Kidney glomerular epithelial cell (primary cell): Measurements from ENCODE around the gene WRAP73.
"Not testable (repeated sequence)": the region's sequence is repeated elsewhere in the genome, so short reads cannot be mapped to it uniquely, and the experiment has no call there.

Source experiments
- DNase-seq: peaks from one replicate; lab custom pipeline; 2025; lab: John Stamatoyannopoulos, UW

WRAP73 gene

GRCh38 chr1:3630161-3630611 is 19.7 kb downstream of the WRAP73 start:
- DNase-seq = no peak

- no peak for DNase-seq
Observed at GRCh38 chr1:3629561-3630160, 20.2 kb downstream of the WRAP73 start.

- DNase-seq = no peak
Observed at GRCh38 chr1:3628445-3628844, 21.5 kb downstream of the WRAP73 start.

GRCh38 chr1:3627515-3628253 is 22.2 kb downstream of the WRAP73 start:
- no peak for DNase-seq

GRCh38 chr1:3626025-3626424 is 23.9 kb downstream of the WRAP73 start:
- no peak for DNase-seq

GRCh38 chr1:3625151-3625907 is 24.6 kb downstream of the WRAP73 start:
- DNase-seq = no peak

GRCh38 chr1:3624200-3625136 is 25.4 kb downstream of the WRAP73 start, which contains the start of gene TPRG1L:
Gene TPRG1L, plus strand, starts transcription at chr1:3625015. Its CDS starts 58 bp downstream, at chr1:3625073.
- DNase-seq = peak; percentile 93

- no peak for DNase-seq
Observed at GRCh38 chr1:3623441-3624199, 26.3 kb downstream of the WRAP73 start.

GRCh38 chr1:3622102-3622501 is 27.8 kb downstream of the WRAP73 start:
- not testable (repeated sequence) for DNase-seq

GRCh38 chr1:3621151-3621671 is 28.7 kb downstream of the WRAP73 start:
- DNase-seq = peak; percentile 30

- no peak for DNase-seq
Observed at GRCh38 chr1:3620708-3621107, 29.2 kb downstream of the WRAP73 start.

GRCh38 chr1:3618881-3619671 is 30.8 kb downstream of the WRAP73 start:
- DNase-seq = peak; percentile 54

GRCh38 chr1:3618531-3618880 is 31.4 kb downstream of the WRAP73 start:
- DNase-seq = no peak

- no peak for DNase-seq
Observed at GRCh38 chr1:3617806-3618345, 32.0 kb downstream of the WRAP73 start.

- DNase-seq = no peak
Observed at GRCh38 chr1:3616861-3617260, 33.0 kb downstream of the WRAP73 start.

GRCh38 chr1:3614755-3615742 is 34.9 kb downstream of the WRAP73 start:
- DNase-seq = no peak

- DNase-seq = no peak
Observed at GRCh38 chr1:3612123-3612522, 37.8 kb downstream of the WRAP73 start.
